GM19035 (cell line): ENCODE measurements around the gene LHX2.

Source experiments
- ATAC-seq: cut with Tn5 transposase; IDR thresholded peaks from one replicate; pipeline ENCODE4 v1.9.1; 2021; ENCODE audit not compliant: unreplicated experiment

Gene LHX2

DNA sequence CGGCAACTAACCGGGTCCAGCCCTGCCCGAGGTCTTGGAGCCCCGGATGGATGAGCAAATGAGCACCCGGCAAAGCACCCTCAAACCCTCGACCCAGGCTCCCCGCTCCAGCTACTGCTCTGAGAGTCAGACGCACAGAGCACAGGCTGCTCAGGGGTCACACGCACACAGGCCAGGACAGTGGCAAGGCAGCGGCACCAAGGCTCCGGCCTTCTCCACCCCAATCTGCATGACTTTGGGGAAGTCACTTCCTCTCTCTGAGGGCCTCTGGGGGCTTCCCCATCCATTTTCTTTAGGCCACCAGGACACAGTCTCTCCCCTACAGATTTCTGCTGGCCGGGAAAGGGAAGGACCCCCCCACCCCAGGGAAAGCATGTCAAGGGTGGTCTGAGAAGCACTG is 18.0 kb downstream of the LHX2 start:
- ATAC-seq, result no peak

DNA sequence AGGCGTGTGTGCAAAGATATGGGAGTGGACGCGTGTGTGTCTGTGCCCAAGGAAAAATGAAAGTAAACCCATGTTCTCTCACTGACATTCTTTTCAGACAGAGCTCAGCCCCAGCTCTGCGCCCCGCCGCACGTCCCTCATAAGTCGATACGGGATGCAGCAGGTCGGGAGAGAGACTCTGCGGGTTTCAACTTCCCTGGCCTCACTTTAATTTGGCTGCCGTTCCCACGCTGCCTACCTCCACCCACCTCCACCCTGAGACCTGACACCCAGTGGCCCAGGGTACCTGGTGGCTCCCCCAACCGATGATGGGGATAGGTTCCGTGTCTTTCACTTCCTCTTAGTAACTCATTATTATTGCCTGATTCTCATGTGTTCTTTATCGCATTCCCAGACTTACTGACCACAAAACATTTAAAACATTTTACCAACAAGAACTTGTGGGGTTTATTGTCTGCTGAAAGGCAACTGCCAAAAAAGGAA is 19.4 kb downstream of the LHX2 start:
- no peak for ATAC-seq

DNA sequence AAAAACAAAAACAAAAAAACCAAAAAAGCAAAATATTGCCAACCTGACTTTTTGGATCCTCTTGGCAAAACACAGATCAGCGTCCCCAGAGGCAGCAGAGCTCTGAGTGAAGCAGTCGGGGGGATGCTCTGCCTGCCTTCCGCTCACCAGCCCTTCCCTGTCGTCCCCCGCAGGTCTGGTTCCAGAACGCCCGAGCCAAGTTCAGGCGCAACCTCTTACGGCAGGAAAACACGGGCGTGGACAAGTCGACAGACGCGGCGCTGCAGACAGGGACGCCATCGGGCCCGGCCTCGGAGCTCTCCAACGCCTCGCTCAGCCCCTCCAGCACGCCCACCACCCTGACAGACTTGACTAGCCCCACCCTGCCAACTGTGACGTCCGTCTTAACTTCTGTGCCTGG is 20.7 kb downstream of the LHX2 start:
- no peak for ATAC-seq

DNA sequence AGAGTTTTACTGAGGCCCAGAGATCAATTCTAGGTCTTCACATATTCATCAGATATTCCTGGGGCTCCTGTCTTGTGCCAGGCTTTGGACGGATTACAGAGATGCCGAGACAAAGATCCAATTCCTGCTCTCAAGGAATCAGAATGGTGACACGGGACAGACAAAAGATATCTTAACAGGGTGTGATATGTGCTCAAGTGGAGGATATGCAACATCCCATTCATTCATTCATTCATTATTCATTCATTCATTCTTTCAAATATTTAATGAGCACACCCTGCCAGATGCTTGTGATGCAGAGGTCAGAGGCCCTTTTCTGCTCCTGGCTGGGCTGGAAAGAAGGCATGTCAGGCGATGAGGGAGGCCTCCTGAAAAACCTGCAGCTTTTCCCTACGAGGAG is 21.8 kb downstream of the LHX2 start:
- ATAC-seq, result no peak

DNA sequence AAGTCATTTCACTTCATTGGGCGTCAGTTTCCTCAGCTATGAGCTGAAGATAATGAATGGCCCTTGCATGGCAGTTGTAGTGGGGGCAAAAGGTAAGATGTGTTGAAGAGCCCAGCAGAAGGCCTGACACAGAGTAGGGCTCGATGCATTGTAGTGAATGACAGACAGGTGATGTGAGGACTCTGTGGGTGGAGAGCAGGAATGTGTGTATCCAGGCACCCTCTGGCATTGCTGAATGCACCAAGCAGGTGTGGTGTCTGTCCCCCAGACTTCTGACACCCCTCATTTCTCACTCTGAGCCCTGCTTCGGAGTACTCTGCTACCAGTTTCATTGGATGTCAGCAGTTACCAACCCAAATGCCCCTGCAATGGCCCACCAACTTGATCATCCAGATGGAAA is 22.4 kb downstream of the LHX2 start:
- ATAC-seq, result no peak

DNA sequence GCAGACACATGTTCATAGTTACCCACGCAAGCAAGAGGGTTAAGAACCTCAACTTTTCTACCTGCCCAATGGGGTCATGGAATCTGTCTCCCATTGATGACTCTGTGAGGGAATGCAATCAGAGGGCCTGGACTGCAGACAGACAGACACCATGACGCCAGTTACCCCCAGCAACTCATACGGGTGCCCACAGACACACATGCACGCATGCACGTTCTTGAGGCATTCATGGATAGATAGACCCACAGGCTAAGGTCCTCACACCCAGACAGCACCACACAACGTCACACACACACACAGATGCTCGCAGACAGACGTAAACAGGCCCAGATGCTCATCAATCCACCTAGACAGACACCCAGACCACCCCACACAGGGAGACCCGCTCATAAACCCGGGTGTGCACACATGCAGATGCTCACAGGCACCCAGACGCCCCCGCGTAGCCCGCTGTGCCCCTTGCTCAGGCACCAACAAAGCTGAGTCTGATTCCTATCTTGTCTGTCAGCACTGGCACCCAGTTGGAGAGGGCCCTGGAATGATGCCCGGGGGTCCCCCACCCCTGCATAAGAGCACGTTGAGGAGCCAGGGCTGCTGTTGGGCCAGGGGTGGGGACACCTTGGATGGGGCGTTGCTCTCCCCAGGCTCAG is 23.6 kb downstream of the LHX2 start:
- no peak for ATAC-seq

DNA sequence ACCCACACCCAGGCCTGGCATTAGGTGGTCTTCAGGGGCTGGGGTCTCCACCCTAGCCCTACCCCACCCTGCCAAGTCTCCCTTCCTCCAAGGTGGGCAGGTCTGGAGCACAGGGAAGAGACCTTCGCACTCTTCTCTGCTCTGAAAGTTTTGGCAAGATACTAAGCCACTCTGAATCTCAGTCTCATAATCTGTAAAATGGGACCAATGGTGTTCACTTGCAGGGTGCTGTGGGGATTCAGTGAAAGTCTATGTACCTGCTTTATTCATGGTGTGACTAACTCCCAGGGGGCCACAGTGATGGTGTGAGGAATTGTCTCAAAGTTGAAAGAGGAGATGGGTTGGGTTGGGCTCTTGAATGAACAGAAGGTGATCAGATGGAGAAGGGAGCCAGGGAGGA is 25.0 kb downstream of the LHX2 start:
- ATAC-seq, result no peak

DNA sequence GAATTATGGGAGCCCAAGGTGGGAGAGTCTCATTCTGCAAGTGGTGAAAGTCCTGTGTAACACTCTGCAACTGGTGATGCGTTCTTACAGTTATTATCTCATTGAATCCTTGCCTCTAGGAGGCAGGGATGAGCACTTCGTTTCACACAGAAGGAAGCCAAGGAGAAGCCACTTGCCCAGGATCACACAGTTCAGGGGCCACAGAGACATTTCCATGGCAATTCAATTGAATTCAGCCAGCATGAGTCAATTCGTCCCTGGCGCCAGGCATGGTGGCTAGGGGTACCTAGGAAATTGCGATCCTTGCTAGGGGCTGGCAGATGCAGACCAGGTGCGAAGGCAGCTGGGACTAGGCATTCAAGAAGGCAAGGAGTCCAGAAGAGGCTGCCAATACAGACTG is 26.2 kb downstream of the LHX2 start:
- ATAC-seq, result no peak

DNA sequence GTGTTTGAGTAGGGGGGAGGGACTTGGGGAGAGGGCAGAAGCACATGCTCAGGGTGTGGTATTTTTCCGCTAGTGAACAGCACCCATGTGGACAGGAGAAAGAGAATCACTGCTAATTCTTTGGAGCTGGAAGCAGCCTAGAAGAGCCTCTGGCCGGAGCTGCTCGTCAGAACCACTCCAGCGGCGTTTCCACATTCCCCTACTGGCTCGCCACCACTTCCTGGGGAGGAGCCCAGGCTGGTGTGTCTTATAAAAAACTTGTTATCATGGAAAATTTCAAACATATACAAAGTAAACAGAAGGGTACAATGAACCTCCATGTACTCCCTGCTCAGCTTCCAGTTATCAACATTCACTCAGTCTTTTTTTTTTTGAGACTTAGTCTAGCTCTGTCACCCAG is 26.7 kb downstream of the LHX2 start:
- no peak for ATAC-seq

DNA sequence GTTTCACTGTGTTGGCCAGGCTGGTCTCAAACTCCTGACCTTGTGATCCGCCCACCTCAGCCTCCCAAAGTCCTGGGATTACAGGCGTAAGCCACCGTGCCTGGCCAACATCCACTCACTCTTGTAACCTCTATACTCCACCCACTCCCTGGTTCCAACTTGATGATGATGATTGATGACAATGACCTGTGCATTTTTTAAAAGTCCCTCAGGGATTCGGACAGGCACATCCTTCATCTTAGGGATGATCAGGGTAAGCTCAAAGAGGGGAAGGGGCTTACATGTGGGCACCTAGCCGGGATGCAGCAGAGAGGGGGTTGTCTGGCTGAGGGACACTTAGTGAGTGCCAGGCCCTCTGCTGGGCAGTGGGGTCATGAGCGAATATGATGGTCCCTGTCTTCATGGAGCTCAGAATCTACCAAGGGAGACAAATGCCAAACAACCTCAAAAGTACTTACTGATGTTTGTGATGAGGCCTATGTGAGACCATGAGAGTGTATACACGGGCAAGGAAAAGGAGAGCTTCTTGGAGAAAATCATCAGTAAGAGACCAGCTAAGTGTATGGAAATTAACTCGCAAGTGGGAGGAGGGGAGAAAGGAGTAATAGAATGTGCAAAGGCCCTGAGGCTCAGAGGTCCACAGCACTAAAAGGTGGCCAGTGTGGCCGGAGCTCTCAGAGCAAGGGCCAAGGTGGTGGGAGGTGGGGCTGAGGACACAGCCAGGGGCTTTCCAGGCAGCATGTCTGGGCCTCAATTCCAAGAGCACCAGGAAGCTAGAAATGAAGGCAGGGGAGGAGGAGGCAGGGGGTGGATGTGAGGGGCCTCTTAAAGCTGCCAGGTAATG is 27.4 kb downstream of the LHX2 start:
- ATAC-seq, result no peak

DNA sequence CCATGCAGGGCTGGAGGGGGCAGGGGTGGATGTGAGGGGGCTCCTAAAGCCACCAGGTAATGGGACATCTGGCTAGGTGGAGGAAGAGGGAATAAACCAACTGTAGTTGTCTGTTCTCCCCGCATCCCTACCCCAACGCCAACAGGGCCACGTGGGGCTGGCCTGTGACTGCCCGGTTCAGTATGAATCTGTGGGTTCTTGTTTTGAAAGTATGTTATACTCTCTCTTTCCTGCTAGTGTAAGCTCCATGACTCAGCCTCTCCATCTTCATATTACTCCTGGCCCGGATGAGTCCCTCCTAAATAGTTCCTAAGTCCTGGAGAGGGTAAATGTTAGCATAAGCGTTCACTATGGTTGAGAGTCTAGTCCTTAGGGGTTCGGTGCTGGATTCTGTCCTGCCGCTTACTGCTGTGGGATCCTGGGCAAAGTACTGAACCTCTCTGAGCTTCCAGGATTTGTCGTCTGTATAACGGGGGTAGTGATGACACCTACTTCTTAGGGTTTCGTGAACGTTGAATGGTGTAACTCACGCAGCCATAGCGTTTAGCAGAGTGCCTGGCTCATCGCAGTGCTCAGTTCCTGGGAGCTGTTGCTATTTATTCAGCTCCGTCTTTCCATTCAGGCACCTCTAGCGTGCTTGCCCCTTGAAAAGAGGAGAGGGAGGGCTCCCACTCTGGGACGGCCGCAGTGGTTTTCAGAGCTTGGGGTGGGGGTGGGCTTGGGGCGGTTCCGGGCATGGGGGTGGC is 28.8 kb downstream of the LHX2 start:
- ATAC-seq, result no peak

DNA sequence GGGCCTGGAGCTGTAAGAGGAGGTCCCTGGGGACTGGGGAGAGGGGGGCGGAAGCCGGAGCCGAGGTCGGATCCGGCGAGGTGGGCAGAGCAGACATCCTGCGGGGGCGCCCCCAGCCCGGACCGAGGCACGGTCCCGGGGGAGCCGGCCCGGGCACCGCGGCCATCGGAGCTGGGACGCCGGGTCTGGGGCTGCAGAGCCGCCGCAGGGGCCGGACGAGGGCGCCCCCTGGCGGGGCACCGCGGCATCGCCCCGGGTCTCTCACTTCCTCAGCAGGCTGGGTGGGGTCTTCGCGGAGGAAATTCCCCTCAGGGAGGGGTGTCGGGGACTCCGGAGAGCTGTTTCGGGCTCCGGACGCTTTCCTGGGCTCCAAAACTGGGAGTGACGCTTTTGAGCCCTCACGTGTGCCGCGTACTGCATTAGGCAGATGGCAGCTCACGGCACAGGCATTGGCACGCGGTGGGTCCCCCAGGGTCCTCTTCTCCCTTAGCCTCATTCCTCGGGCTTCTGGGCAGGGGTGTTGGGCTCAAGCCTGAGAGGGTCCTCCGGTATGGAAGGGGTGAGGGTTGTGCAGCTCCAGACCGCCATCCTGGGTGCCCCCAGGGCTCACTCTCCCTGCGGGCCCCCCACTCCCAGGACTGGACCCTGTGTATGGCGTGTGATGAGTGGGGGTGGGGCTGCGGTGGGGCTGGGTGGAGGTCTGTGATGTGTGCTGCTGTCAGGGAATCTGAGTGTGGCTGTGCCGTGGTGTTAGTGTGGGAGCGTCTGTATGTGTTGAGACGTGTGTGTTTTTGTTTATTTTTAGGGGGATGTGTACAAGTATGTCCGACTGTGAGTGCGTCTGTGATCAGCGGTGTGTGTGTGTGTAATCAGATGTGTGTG is 29.6 kb downstream of the LHX2 start:
- ATAC-seq, result no peak

DNA sequence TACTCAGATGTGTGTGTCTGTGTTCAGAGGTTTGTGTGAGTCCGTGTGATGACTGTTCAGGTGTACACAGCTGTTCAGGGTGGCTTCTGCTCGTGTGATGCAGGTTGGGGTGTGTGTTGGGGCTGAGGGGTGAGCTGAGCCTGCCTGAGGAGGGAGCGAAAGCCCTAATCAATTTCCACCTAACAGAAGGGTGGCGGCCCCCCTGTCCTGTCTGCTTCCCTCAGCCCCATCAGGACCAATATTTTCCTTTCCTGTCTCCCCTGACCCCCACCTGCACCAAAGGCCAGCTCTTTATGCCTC is 30.2 kb downstream of the LHX2 start:
- no peak for ATAC-seq

DNA sequence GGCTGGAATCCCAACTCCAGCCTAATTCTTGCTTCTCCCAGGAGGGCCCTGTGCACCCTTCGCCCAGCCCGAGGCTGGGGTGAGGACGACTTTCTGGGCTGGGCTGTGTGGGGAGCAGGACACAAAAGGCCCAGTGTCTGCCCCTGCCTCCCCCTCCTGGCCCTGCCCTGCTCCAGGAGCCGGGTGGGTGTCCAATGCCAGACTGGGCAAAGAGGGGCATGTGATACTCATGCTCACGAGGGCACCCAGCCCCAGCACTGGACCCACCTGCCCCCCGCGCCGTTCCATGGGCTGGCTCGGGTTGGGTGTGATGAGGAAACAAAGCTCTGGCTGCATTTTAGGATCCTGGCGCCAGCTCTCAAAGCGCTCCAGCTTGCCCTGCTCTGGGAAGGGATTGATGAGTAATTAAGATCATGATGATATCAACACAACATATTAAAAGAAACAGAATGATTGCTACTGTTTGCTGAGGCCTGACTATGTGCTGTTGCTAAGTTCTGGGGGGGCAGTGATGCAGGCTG is 30.7 kb downstream of the LHX2 start:
- no peak for ATAC-seq

DNA sequence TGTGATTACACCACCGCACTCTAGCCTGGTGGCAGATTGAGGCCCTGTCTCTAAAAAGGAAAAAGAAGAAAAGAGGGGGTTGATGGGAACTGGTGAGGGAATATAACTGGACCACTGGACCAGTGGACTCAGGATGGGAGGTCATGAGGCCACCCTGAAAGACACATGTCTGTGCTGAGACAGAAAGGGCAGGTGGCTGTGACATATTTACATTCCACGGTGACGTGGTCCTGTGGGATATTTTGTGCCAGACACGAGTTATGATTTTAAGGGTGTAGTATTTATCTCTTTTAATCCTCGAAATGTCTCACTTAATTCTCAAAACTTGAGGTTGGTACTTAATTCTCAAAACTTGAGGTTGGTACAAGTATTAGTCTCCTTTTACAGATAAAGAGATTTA is 32.9 kb downstream of the LHX2 start:
- no peak for ATAC-seq

DNA sequence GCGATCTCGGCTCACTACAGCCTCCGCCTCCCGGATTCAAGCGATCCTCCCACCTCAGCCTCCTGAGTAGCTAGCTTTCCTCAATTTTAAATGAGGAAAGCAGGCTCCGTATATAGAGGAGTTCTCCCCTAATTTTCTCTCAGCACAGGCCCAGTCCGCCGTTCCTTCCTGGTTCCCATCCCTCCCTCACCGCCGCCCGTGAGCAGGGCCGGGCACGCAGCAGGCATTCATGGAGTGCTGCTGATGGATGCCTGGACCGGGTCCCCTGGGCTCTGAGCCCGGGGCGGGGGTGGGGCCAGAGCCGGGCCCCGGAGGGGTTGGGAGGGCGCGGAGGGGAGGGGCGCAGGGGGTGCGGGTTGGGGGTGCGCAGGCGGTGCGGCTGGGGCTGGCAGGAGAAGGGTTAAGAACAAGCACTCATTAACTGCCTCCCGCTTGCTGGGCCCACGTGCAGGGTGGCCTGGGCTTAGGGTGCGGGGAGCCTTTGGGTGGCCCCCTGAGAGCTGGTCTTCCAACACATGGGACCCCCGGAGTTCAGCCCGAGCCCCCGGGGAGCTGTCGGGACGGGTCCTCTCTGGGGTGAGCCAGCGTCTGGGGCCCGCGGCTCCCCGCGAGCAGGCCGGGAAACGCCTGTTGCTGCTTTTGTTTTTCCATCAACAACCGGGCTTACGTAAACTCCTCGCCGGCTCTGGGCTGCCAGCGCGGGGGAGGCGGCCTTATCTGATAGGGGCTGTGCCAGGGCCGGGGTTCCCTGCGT is 33.7 kb downstream of the LHX2 start:
- ATAC-seq, result no peak

DNA sequence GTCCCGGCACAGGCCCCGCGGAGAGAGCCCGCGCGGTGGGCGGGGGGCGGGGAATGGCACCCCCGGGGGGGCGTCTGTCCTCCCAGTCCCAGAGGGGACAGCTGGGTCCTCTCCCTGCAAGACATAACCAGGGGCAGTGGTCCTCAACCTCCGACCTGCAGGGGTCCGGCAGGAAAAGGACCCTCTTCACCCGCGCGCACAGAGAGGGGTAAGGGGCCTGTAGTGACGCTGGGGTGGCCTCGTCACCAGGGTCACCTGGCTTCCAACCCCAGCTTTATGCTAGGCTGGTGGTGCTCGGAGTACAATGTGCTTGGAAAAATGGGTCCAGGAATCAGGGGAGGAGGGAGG is 34.2 kb downstream of the LHX2 start:
- ATAC-seq, result no peak

DNA sequence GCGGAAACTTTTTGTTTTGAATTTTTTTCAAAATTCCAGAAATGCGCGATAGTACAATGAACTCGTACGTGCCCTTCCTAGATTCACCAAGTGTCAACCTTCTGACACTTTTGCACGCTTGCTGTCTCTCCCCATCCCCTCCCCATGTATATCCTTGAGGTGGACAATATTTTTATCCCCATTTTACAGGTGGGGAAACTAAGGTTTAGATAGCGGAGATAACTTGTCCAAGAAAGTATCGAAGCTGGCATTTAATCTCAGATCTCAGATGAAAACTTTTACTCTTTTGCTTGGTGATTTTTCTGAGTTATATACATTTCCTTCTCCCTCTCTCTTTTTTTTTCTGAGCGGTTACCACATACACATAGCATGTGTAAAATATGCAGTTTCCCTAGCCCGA is 34.6 kb downstream of the LHX2 start:
- ATAC-seq, result no peak

DNA sequence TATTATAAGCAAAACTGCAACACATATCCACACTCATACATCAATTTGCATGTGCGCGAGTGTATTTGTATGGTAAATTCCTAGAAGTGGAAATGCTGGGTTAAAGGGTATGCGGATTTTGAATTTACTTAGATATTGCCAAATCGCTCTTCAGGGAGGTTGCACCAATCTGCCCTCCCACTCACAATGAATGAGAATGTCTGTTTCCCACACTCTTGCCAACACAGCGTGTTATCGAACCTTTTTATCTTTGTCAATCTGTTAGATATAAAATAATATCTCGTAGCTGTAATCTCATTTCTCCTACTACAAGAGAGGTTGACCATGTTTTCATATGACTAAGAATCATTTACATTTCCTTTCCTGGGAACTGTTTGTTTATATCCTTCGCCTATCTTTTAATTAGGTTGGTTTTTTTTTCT is 35.7 kb downstream of the LHX2 start:
- no peak for ATAC-seq

DNA sequence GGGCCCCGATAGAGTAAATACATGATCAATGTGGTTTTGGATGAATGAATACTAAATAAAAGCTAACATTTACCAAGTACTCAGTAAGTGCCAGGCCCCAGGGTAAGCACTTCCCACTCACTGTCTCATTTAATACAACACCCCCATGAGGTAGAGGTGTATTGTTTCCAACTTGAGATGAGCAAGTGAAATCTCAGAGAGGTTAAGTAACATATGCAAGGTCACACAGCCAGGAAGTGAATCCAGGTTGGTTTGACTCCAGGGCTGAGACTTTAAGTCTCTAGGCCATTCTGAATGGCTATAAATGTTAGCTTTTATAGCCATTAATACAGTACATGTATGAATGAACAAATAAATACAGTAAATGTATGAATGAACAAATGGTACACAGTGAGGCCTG is 39.4 kb downstream of the LHX2 start:
- ATAC-seq, result no peak
